Measurements from ENCODE around the gene MPRIP.
"Not testable (repeated sequence)": the region's sequence is repeated elsewhere in the genome, so short reads cannot be mapped to it uniquely, and the experiment has no call there.

Gene MPRIP

DNA sequence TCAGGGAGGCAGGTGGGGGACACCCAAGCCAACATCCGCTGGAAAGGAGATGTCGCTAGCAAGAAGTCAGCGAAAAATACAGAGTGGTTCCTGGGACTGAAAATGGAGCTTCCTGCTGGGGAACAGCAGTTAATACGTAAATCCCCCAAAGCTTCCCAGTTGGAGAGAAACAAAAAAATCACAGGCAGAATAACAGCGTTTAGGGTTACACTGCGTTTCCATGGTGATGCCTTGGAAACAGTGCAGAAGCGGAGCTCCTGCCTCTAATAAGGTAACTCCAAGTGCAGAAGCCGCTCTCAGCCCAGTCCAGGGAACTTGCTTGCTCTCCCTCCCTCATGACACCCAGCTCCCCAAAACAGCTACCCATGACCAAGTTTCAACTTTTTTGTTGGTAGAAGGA, 90.5 kb downstream of the MPRIP start:
- Histone ChIP-seq H3K27ac (no peak overlapping the region), H3K36me3 (peaks cover 87% of the 10 kb centered on the region), H3K4me3 (ENCODE audit: low read depth, low read length) (no peak overlapping the region), H3K9me3 (ENCODE audit: severe bottlenecking) (no peaks in the 10 kb centered on the region), H3K27me3 (ENCODE audit: insufficient read depth, low read depth, severe bottlenecking) (no peaks in the 10 kb centered on the region)
- TF ChIP-seq, protein P1, sequence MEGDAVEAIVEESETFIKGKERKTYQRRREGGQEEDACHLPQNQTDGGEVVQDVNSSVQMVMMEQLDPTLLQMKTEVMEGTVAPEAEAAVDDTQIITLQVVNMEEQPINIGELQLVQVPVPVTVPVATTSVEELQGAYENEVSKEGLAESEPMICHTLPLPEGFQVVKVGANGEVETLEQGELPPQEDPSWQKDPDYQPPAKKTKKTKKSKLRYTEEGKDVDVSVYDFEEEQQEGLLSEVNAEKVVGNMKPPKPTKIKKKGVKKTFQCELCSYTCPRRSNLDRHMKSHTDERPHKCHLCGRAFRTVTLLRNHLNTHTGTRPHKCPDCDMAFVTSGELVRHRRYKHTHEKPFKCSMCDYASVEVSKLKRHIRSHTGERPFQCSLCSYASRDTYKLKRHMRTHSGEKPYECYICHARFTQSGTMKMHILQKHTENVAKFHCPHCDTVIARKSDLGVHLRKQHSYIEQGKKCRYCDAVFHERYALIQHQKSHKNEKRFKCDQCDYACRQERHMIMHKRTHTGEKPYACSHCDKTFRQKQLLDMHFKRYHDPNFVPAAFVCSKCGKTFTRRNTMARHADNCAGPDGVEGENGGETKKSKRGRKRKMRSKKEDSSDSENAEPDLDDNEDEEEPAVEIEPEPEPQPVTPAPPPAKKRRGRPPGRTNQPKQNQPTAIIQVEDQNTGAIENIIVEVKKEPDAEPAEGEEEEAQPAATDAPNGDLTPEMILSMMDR (IDR thresholded peaks at IDR 0.05; ENCODE audit: low read depth, low read length) = no peak
- DNase-seq = no peak

- no peak for DNase-seq
- H3K36me3 ChIP-seq = peaks cover 86% of the 10 kb centered on the region
- no peak overlapping the region for H3K4me3 ChIP-seq (ENCODE audit: low read depth, low read length)
- H3K9me3 ChIP-seq (ENCODE audit: severe bottlenecking) = no peaks in the 10 kb centered on the region
- TF ChIP-seq, protein P1 (IDR thresholded peaks at IDR 0.05; ENCODE audit: low read depth, low read length) = no peak
- H3K27ac ChIP-seq = no peak overlapping the region
- H3K27me3 ChIP-seq (ENCODE audit: insufficient read depth, low read depth, severe bottlenecking) = no peaks in the 10 kb centered on the region
These were observed 92.0 kb downstream of the MPRIP start for GRCh38 chr17:17134051-17134956.

- Histone ChIP-seq H3K4me3 (ENCODE audit: low read depth, low read length) (no peak overlapping the region), H3K9me3 (ENCODE audit: severe bottlenecking) (no peaks in the 10 kb centered on the region), H3K36me3 (peaks cover 87% of the 10 kb centered on the region), H3K27ac (no peak overlapping the region), H3K27me3 (ENCODE audit: insufficient read depth, low read depth, severe bottlenecking) (no peaks in the 10 kb centered on the region)
- TF ChIP-seq, protein P1 (IDR thresholded peaks at IDR 0.05; ENCODE audit: low read depth, low read length) = no peak
- no peak for DNase-seq
These were observed 92.7 kb downstream of the MPRIP start for GRCh38 chr17:17134957-17135333.

- H3K9me3 ChIP-seq (ENCODE audit: severe bottlenecking); H3K4me3 ChIP-seq (ENCODE audit: low read depth, low read length); DNase-seq; H3K27ac ChIP-seq; H3K27me3 ChIP-seq (ENCODE audit: insufficient read depth, low read depth, severe bottlenecking): not testable (repeated sequence)
- H3K36me3 ChIP-seq = peaks cover 88% of the 10 kb centered on the region
These were observed 94.0 kb downstream of the MPRIP start for GRCh38 chr17:17136221-17136620.

DNA sequence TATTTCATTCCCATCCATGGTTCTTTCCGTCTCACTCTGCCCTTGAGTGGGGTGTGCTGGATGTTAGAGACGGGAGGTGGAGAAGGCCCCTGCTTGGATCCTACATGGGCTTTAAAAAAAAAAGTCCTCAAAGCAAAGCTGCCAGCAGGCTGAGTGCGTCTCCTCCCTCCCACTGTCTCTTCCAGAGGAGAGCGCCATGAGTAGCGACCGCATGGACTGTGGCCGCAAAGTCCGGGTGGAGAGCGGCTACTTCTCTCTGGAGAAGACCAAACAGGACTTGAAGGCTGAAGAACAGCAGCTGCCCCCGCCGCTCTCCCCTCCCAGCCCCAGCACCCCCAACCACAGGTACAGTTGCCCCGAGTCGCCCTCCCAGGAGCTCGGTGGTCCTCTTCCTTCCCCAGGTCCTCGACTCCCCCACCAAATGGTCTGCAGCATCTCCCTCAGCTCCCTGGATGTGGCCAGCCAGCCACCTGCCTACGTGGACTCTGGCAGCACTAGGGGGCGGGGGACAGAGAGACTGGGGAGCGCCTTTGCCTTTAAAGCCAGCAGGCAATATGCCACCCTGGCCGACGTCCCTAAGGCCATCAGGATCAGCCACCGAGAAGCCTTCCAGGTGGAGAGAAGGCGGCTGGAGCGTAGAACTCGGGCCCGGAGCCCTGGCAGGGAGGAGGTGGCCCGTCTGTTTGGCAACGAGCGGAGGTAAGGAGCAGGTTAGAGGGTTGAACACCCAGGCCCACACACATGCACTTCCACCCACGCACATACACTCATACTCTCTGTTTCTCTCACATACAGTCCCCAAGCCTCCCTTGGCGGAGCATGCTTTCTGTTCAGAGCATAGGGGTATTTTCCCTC, 95.7 kb downstream of the MPRIP start:
- H3K27ac ChIP-seq = no peak overlapping the region
- no peak overlapping the region for H3K4me3 ChIP-seq (ENCODE audit: low read depth, low read length)
- TF ChIP-seq, protein P1 (IDR thresholded peaks at IDR 0.05; ENCODE audit: low read depth, low read length) = no peak
- H3K9me3 ChIP-seq (ENCODE audit: severe bottlenecking) = no peaks in the 10 kb centered on the region
- no peak for DNase-seq
- no peaks in the 10 kb centered on the region for H3K27me3 ChIP-seq (ENCODE audit: insufficient read depth, low read depth, severe bottlenecking)
- H3K36me3 ChIP-seq = peaks cover 87% of the 10 kb centered on the region

- no peak for DNase-seq
- Histone ChIP-seq H3K27ac (no peak overlapping the region), H3K9me3 (ENCODE audit: severe bottlenecking) (no peaks in the 10 kb centered on the region), H3K4me3 (ENCODE audit: low read depth, low read length) (no peak overlapping the region), H3K36me3 (peaks cover 90% of the 10 kb centered on the region), H3K27me3 (ENCODE audit: insufficient read depth, low read depth, severe bottlenecking) (no peaks in the 10 kb centered on the region)
- TF ChIP-seq, protein P1 (IDR thresholded peaks at IDR 0.05; ENCODE audit: low read depth, low read length) = no peak
These were observed 97.8 kb downstream of the MPRIP start for GRCh38 chr17:17139972-17140589.
